Left lung (tissue), 10 donors: ENCODE results near the gene GBGT1. TPM values are rescaled to one million over a fixed set of nuclear protein-coding genes. Genes with fewer than 3 reads are reported as not detected.

Experiments used
- ATAC-seq: fragments of 200-7000 bp; cut with Tn5 transposase; one replicate; pipeline ENCODE4 v1.9.1; 2020; ENCODE audit warnings: moderate library complexity
- DNase-seq, 4 donors: peaks; one replicate each; pipeline ENCODE4 v3.0.0-alpha.2; 2013 to 2020
- H3K27ac ChIP-seq, 2 donors: fragments of 200-600 bp; sonication (generic) in 1 of 2; one replicate each; pipeline versions ENCODE4 v1.5.0 to v1.8.0; 2020 to 2021
- H3K27me3 ChIP-seq, 2 donors: fragments of 200-600 bp; sonication (generic) in 1 of 2; one replicate each; pipeline versions ENCODE4 v1.5.0 to v1.8.0; 2020 to 2021
- H3K36me3 ChIP-seq, 2 donors: fragments of 200-600 bp; sonication (generic) in 1 of 2; one replicate each; pipeline versions ENCODE4 v1.5.0 to v1.8.0; 2020 to 2021
- H3K4me1 ChIP-seq, 2 donors: fragments of 200-600 bp; one replicate each; pipeline ENCODE4 v1.8.0; 2021
- H3K4me3 ChIP-seq, 2 donors: fragments of 200-600 bp; sonication (generic) in 1 of 2; one replicate each; pipeline versions ENCODE4 v1.5.0 to v1.8.0; 2020 to 2021; ENCODE audit warnings: mild to moderate bottlenecking in 1 of 2
- H3K9me3 ChIP-seq, 2 donors: fragments of 200-600 bp; sonication (generic) in 1 of 2; one replicate each; pipeline versions ENCODE4 v1.5.0 to v1.8.0; 2020 to 2021
- intact Hi-C, 2 donors: fragments of 100-400 bp; cut with DNase I; formaldehyde crosslinking; loops; one replicate each; pipeline versions ENCODE4 v1.11.2 to v1.14.2; 2022
- polyA plus RNA-seq, 6 donors: library from polyadenylated mRNA; unstranded; fragments of 120-200 nt; gene quantifications; one replicate each; pipeline ENCODE4 v1.2.1, GENCODE V29; 2013; ENCODE audit not compliant: insufficient read length in 6 of 6
- total RNA-seq, 2 donors: library from RNA; stranded (reverse); fragmentation: NEBNext Ultra II Directional; extraction: Animal tissue kit (Norgen Biotek cat#: 25700); gene quantifications; one replicate each; pipeline ENCODE4 v1.2.1, GENCODE V29; 2021
- TF ChIP-seq, protein P1 (sequence below), 2 donors: fragments of 200-600 bp; sonication (generic) in 1 of 2; IDR thresholded peaks; one replicate each; pipeline versions ENCODE4 v1.5.0 to v1.8.0; 2021; ENCODE audit warnings: antibody characterized with exemption in 2 of 2
- donor health status: DM: no; HTN: yes; CAD: no.
- donor health status: DM: no; HTN: no; CAD: no.

The GBGT1 gene
- total and polyA plus RNA-seq, 8 donors = 2.7 to 45.1 (median 4.9) TPM

DNA sequence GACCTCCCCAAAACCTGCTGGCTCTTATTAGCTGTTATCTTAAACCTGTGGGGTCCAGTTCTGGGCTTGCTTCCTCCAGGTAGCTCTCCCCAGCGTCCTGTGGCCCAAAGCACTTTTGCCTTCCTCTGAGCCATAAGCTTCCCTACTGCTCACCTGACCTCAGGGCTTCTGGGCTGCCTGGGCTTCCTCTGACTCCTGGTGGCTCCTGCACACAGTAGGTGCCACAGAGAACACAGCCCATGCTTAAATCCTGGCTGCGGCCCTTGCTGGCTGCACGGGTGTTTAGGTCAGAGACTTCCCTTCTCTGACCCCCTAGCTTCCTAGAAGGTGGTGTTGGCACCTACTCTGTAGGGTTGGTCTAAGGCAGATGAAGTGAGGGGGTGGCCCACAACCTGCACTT is 45.1 kb downstream of the GBGT1 start:
- Histone ChIP-seq H3K27me3 (no peaks in the 10 kb centered on the region), H3K9me3 (no peaks in the 10 kb centered on the region), H3K27ac (peak overlapping the region; percentile 59 to 97), H3K4me3 (peak overlapping the region in 1 of 2 donors; percentile 87), H3K36me3 (no peaks in the 10 kb centered on the region), H3K4me1 (peaks cover 51 to 94% of the 10 kb centered on the region in 2 donors)
- DNase-seq = peak in 1 of 4 donors; percentile 47
- intact Hi-C loops = no loop called here
- TF ChIP-seq, protein P1, sequence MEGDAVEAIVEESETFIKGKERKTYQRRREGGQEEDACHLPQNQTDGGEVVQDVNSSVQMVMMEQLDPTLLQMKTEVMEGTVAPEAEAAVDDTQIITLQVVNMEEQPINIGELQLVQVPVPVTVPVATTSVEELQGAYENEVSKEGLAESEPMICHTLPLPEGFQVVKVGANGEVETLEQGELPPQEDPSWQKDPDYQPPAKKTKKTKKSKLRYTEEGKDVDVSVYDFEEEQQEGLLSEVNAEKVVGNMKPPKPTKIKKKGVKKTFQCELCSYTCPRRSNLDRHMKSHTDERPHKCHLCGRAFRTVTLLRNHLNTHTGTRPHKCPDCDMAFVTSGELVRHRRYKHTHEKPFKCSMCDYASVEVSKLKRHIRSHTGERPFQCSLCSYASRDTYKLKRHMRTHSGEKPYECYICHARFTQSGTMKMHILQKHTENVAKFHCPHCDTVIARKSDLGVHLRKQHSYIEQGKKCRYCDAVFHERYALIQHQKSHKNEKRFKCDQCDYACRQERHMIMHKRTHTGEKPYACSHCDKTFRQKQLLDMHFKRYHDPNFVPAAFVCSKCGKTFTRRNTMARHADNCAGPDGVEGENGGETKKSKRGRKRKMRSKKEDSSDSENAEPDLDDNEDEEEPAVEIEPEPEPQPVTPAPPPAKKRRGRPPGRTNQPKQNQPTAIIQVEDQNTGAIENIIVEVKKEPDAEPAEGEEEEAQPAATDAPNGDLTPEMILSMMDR (IDR thresholded peaks at IDR 0.05) = no peak
- no peak for ATAC-seq

DNA sequence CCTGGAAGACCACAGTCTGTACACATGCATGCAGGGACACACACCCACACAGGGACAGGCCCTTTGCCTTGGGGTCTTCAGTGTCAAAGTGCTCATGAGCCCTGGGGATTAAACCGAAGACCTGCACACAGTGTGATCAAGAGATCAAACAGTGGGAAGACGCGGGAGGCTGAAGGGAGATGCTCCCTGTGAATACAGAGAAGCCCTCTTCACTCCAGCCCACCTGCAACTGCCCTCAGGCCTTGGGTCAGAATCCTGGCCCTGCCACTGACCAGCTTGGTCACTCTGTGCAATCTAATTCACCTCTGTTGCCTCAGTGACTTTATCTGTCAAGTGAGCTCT is 45.6 kb downstream of the GBGT1 start:
- peaks cover 56 to 94% of the 10 kb centered on the region in 2 donors for H3K4me1 ChIP-seq
- no peaks in the 10 kb centered on the region for H3K9me3 ChIP-seq
- ATAC-seq (no peak), DNase-seq (peak in 1 of 4 donors; percentile 11)
- H3K4me3 ChIP-seq = peak overlapping the region in 1 of 2 donors; percentile 87
- no peaks in the 10 kb centered on the region for H3K27me3 ChIP-seq
- intact Hi-C loops = no loop called here
- peak overlapping the region; percentile 59 to 97 for H3K27ac ChIP-seq
- H3K36me3 ChIP-seq = no peaks in the 10 kb centered on the region
- TF ChIP-seq, protein P1 (IDR thresholded peaks at IDR 0.05) = no peak

- H3K27me3 ChIP-seq = no peaks in the 10 kb centered on the region
- H3K27ac ChIP-seq = peak overlapping the region in 1 of 2 donors; percentile 97
- peak in 2 of 4 donors; percentile 69 to 83 for DNase-seq
- no peak overlapping the region for H3K4me3 ChIP-seq
- no peak for ATAC-seq
- TF ChIP-seq, protein P1 (IDR thresholded peaks at IDR 0.05) = no peak
- no peaks in the 10 kb centered on the region for H3K9me3 ChIP-seq
- H3K36me3 ChIP-seq = no peaks in the 10 kb centered on the region
- H3K4me1 ChIP-seq = peaks cover 57 to 94% of the 10 kb centered on the region in 2 donors
- intact Hi-C loops = no loop called here
Measured at GRCh38 chr9:133117271-133118178, 46.2 kb downstream of the GBGT1 start.

DNA sequence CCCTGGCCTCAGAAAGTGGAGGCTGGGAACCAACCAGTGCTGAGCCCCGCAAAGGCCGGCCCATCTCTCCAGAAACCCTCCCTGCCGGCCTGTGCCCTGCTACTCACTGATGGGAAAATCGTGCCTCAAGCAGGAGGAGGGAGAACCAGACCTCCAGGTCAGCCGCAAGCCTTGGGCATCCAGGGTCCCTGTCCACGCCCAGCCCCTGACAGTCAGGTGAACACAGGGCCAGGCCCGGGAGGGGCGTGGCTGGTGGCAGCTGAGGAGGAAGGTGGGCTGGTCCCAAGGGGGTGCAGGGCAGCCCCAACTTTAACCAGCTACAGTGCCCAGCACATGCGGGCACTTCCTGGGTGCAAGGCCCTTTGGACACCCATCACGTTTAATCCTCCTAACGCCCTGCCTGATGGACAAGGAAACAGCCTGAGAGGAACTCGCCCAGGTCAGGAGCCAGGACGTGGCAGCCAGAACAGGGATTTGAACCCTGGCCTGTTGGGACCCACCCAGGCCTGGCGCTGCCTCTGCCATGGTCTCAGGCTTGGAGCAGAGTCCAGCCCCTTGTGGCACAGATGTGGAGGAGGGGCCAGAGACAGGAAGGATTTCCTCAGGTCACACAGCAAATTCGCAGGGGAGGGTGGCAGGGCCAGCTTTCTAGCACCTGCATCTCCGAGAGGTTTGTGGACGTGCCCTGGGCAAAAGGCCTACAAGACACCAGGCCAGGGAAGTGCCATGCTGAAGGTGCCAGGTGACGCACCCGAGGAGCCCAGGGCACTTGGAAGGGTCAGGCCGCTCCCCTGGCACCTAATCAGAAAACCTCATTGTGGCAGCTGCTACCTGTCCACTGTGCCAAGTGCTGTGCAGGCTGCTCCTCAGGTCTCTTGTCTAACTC is 47.1 kb downstream of the GBGT1 start:
- DNase-seq = peak in 2 of 4 donors; percentile 34 to 51
- Histone ChIP-seq H3K36me3 (peaks cover 0 to 4% of the 10 kb centered on the region in 2 donors), H3K4me1 (peaks cover 49 to 94% of the 10 kb centered on the region in 2 donors), H3K4me3 (no peak overlapping the region), H3K27ac (peak overlapping the region in 1 of 2 donors; percentile 92), H3K9me3 (no peaks in the 10 kb centered on the region), H3K27me3 (no peaks in the 10 kb centered on the region)
- intact Hi-C loops = no loop called here
- TF ChIP-seq, protein P1 (IDR thresholded peaks at IDR 0.05) = no peak
- no peak for ATAC-seq
